Chondrocyte (in vitro differentiated cells): Measurements from ENCODE around the gene LARP1B. TPM values are rescaled to one million over a fixed set of nuclear protein-coding genes. Genes with fewer than 3 reads are reported as not detected.
"Not testable (repeated sequence)": the region's sequence is repeated elsewhere in the genome, so short reads cannot be mapped to it uniquely, and the experiment has no call there.

Experiments
- DNase-seq: peaks from one replicate; pipeline ENCODE4 v3.0.0; 2021; ENCODE audit warnings: mixed read lengths, low spot score
- H3K27ac Mint-ChIP-seq: one replicate; pipeline ENCODE4 v1.8.0; 2021; ENCODE audit warnings: mild to moderate bottlenecking, moderate library complexity, mixed read lengths; ENCODE audit not compliant: unreplicated experiment
- H3K27me3 Mint-ChIP-seq: 2 replicates; pipeline ENCODE4 v1.8.0; 2021; ENCODE audit warnings: low read depth, mixed read lengths
- H3K36me3 Mint-ChIP-seq: 2 replicates; pipeline ENCODE4 v1.8.0; 2021; ENCODE audit warnings: low read depth, mixed read lengths
- H3K4me1 Mint-ChIP-seq: 2 replicates; pipeline ENCODE4 v1.8.0; 2021; ENCODE audit warnings: low read depth, mild to moderate bottlenecking, mixed read lengths
- H3K4me3 Mint-ChIP-seq: one replicate; pipeline ENCODE4 v1.8.0; 2021; ENCODE audit warnings: mild to moderate bottlenecking, moderate library complexity, mixed read lengths; ENCODE audit not compliant: unreplicated experiment
- H3K9me3 Mint-ChIP-seq: 2 replicates; pipeline ENCODE4 v1.8.0; 2021; ENCODE audit warnings: low read depth, mixed read lengths
- CTCF ChIP-seq: fragments of 200-600 bp; sonication (generic); IDR thresholded peaks from 2 replicates; pipeline ENCODE4 v1.5.0; 2021; ENCODE audit warnings: antibody characterized with exemption, mild to moderate bottlenecking, moderate library complexity
- long read RNA-seq: library from polyadenylated mRNA; stranded (forward); transcript quantifications from one replicate; pipeline ENCODE4 v2.0.0, GENCODE V29; 2021
- total RNA-seq: library from RNA; stranded (reverse); gene quantifications from 3 replicates; pipeline ENCODE4 v1.2.1, GENCODE V29; 2021

LARP1B gene
- total RNA-seq, result 20.9 to 23.6 TPM (median 21.9 TPM) in 3 replicates
- long read RNA-seq, transcript LARP1B-211 (10 exons, 2,563 nt), result major isoform, 5 of 31 reads
- long read RNA-seq, partial matches to known transcripts, result 1 of 31 reads
- long read RNA-seq, other reads (novel, unspliced or antisense), result 18 of 31 reads

- peak within 1 kb of the TSS; percentile 85 for H3K4me3 Mint-ChIP-seq
- peak within 1 kb of the TSS; percentile 92 for H3K27ac Mint-ChIP-seq
- peak; percentile 98 for DNase-seq
- H3K27me3 Mint-ChIP-seq, result no peaks in the 10 kb centered on the region
- no peaks in the 10 kb centered on the region for H3K36me3 Mint-ChIP-seq
- peaks cover 21% of the 10 kb centered on the region for H3K4me1 Mint-ChIP-seq
- TF ChIP-seq CTCF, result no peak
- no peaks in the 10 kb centered on the region for H3K9me3 Mint-ChIP-seq
Measured at GRCh38 chr4:128060699-128061565, at the start of gene LARP1B. Gene LARP1B, plus strand, starts transcription at chr4:128061312. Its CDS starts 13,640 bp downstream, at chr4:128074952.

GRCh38 chr4:128025319-128025718 lies 35.8 kb upstream of the LARP1B start:
- H3K4me3 Mint-ChIP-seq, result no peak overlapping the region
- no peak for DNase-seq
- no peaks in the 10 kb centered on the region for H3K9me3 Mint-ChIP-seq
- TF ChIP-seq CTCF, result no peak
- H3K27ac Mint-ChIP-seq, result no peak overlapping the region
- H3K36me3 Mint-ChIP-seq, result peaks cover 25% of the 10 kb centered on the region
- H3K4me1 Mint-ChIP-seq, result no peaks in the 10 kb centered on the region
- no peaks in the 10 kb centered on the region for H3K27me3 Mint-ChIP-seq

DNA sequence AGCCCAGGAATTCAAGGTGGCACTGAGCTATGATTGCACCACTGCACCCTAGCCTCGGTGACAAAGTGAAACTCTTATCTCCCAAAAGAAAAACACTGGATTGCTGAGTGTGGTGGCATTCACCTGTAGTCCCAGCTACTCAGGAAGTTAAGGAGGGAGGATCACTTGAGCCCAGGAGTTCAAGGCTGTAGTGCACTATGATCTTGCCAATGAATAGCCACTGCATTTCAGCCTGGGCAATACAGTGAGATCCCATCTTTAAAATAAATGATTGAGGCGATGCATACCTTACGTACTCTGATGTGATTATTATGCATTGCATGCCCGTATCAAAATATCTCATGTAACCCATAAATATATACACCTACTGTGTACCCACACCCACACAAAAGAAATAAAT lies 31.2 kb upstream of the LARP1B start:
- TF ChIP-seq CTCF, result no peak
- H3K9me3 Mint-ChIP-seq, result no peaks in the 10 kb centered on the region
- peaks cover 13% of the 10 kb centered on the region for H3K36me3 Mint-ChIP-seq
- DNase-seq, result no peak
- no peaks in the 10 kb centered on the region for H3K27me3 Mint-ChIP-seq
- no peak overlapping the region for H3K4me3 Mint-ChIP-seq
- H3K4me1 Mint-ChIP-seq, result no peaks in the 10 kb centered on the region
- no peak overlapping the region for H3K27ac Mint-ChIP-seq

DNA sequence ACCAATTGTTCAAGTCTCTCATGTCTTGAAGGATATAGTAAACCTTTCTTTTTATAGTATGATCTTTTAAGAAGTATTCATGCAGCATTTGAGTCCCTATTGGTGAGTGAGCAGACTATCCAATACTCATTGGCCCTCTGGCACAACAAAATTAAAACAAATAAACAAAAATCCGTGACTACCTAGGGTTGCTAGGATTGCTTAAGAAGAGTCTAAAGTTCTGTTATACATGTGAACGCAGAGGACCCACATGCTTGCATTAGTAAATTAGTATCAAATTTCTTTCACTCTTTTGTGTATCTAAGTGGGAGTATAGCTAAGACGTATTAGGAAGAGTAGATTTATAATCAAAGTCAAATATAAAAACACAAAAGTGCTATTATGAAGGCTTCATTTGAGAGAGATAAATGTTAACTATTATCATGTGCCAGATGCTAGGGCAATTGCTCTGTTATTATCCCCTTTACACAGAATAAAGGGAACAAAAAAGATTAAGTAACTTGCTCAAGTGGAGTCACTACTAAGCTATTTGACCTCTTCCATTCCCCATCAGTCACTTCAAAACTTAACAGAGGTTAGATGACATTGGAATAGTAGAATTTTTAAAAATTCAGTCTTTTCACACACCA lies 29.2 kb upstream of the LARP1B start:
- Mint-ChIP-seq H3K27ac (no peak overlapping the region), H3K4me1 (no peaks in the 10 kb centered on the region), H3K4me3 (no peak overlapping the region), H3K27me3 (no peaks in the 10 kb centered on the region), H3K36me3 (peaks cover 9% of the 10 kb centered on the region), H3K9me3 (no peaks in the 10 kb centered on the region)
- TF ChIP-seq CTCF, result no peak
- no peak for DNase-seq

GRCh38 chr4:128039568-128039967 lies 21.5 kb upstream of the LARP1B start:
- no peak overlapping the region for H3K27ac Mint-ChIP-seq
- no peaks in the 10 kb centered on the region for H3K27me3 Mint-ChIP-seq

GRCh38 chr4:128047019-128047418 lies 14.1 kb upstream of the LARP1B start:
- H3K9me3 Mint-ChIP-seq, DNase-seq, H3K4me1 Mint-ChIP-seq, H3K27me3 Mint-ChIP-seq, H3K36me3 Mint-ChIP-seq, H3K27ac Mint-ChIP-seq, H3K4me3 Mint-ChIP-seq: not testable (repeated sequence)

More at GRCh38 chr4:128039568-128039967, 21.5 kb upstream of the LARP1B start:
- DNase-seq, result no peak
- Mint-ChIP-seq H3K4me1 (no peaks in the 10 kb centered on the region), H3K4me3 (no peak overlapping the region), H3K9me3 (no peaks in the 10 kb centered on the region), H3K36me3 (no peaks in the 10 kb centered on the region)
- TF ChIP-seq CTCF, result no peak

DNA sequence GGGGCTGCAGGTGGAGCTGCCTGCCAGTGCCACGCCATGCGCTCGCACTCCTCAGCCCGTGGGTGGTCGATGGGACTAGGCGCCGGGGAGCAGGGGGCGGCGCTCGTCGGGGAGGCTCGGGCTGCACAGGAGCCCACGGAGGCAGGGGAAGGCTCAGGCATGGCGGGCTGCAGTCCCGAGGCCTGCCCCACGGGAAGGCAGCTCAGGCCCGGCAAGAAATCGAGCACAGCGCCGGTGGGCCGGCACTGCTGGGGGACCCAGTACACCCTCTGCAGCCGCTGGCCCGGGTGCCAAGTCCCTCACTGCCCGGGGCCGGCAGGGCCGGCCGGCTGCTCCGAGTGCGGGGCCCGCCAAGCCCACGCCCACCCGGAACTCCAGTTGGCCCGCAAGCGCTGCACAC lies 13.6 kb upstream of the LARP1B start:
- not testable (repeated sequence) for H3K9me3 Mint-ChIP-seq, DNase-seq, H3K4me3 Mint-ChIP-seq, H3K36me3 Mint-ChIP-seq, H3K27me3 Mint-ChIP-seq, H3K4me1 Mint-ChIP-seq, H3K27ac Mint-ChIP-seq
